HG02981 (cell line): Measurements from ENCODE around the gene GIN1.

Source experiments
- ATAC-seq: cut with Tn5 transposase; IDR thresholded peaks from one replicate; pipeline ENCODE4 v1.9.1; 2021; ENCODE audit warnings: mild to moderate bottlenecking, moderate library complexity; ENCODE audit not compliant: unreplicated experiment

GIN1 gene

GRCh38 chr5:103037673-103038455 is 82.1 kb downstream of the GIN1 start:
- ATAC-seq: no peak

DNA sequence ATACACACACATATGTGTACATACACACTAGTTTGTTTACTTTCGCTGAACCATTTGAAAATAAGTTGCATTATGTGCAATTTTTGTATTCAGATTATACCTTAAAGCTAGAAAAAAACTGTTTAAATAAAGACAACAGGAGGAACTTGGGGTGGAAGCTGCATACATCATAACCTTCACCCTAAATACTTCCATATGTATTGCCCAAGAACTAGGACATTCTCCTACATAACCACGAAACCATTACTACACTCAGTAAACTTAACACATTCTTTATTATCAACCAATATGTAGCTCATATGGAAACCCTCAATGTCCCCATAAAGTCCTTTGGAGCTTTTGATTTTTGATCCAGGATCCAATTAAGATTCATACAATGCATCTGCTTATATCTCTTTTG is 83.3 kb downstream of the GIN1 start:
- no peak for ATAC-seq
